Measurements from ENCODE around the gene NUDT2. TPM values are rescaled to one million over a fixed set of nuclear protein-coding genes. Genes with fewer than 3 reads are reported as not detected.
A peak's percentile ranks its signal among the peaks of the same experiment; 100 is the strongest.

Gene NUDT2
- total and polyA plus RNA-seq, 10 of the 15 experiments (the other 5 are each of a cell fraction or from before 2014, with no cell fraction given), result 24.5 to 55.1 (median 33.6) TPM

GRCh38 chr9:34332076-34332964 lies 3.0 kb downstream of the NUDT2 start (continued):
- TF ChIP-seq, protein P1, sequence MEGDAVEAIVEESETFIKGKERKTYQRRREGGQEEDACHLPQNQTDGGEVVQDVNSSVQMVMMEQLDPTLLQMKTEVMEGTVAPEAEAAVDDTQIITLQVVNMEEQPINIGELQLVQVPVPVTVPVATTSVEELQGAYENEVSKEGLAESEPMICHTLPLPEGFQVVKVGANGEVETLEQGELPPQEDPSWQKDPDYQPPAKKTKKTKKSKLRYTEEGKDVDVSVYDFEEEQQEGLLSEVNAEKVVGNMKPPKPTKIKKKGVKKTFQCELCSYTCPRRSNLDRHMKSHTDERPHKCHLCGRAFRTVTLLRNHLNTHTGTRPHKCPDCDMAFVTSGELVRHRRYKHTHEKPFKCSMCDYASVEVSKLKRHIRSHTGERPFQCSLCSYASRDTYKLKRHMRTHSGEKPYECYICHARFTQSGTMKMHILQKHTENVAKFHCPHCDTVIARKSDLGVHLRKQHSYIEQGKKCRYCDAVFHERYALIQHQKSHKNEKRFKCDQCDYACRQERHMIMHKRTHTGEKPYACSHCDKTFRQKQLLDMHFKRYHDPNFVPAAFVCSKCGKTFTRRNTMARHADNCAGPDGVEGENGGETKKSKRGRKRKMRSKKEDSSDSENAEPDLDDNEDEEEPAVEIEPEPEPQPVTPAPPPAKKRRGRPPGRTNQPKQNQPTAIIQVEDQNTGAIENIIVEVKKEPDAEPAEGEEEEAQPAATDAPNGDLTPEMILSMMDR (IDR thresholded peaks at IDR 0.05 in 2 of 3, conservative IDR thresholded peaks at IDR 0.05 in 1 of 3; ENCODE audit: control insufficient read depth in 2 of 3, extremely low read depth in 1 of 3, insufficient read depth in 1 of 3, low read depth in 3 of 3, low read length in 3 of 3), result peak; percentile 40 to 61 (median 42); a peak in 4 of 6 replicates
- TF ChIP-seq SMC3 (IDR thresholded peaks at IDR 0.05; ENCODE audit: borderline replicate concordance, low read length) (peak; percentile 45; the same call in 1 of the 2 replicates), NKRF (conservative IDR thresholded peaks at IDR 0.05) (no peak), SPI1 (IDR thresholded peaks at IDR 0.05; ENCODE audit: borderline replicate concordance, insufficient read depth, low read depth, low read length) (no peak), TCF3 (IDR thresholded peaks at IDR 0.05; ENCODE audit: borderline replicate concordance, insufficient read depth, low read depth, low read length) (no peak), MLLT1 (IDR thresholded peaks at IDR 0.05) (0 out of 2 replicates have a peak, but pooled peaks have one; percentile 41)
